VCaP (cell line): ENCODE results near the gene CCDC112.

Source experiments
- H3K27ac ChIP-seq: fragments of 450-650 bp; 2 replicates; pipeline ENCODE4 v1.5.1; 2017
- TF ChIP-seq, protein P1 (sequence below): fragments of 450-650 bp; conservative IDR thresholded peaks from 2 replicates; pipeline ENCODE4 v1.5.1; 2017; ENCODE audit warnings: mild to moderate bottlenecking, moderate library complexity

The CCDC112 gene

DNA sequence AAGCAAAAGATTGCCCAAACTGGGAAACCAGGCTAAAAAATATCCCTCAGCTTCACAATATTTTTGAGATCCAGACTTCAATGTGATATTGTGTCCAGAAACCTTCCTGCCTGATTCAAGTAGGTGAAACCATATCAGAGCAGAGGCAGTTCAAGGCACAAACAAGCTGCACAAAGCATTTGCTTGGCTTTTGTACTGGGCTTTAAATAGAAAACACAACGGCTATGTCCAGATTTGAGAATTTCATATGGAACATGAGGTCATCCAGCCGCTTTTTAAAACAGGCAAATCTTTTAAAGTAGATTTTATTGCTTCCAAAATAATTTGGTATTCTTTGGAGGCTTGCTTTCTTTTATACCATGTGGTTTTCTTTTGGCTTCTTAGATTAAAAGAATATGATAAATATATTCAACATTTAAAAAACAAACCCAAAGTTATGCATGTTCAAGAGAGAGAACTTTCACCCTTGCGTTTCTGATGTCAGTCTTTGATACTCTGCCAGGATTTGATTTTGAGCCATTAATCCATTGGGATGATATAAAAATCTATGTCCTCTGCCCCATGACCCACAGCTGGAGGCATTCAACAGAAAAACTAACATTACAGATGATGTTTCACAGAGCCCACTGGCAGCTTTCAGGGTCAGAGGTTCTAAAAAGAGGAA lies 29.0 kb upstream of the CCDC112 start:
- TF ChIP-seq, protein P1, sequence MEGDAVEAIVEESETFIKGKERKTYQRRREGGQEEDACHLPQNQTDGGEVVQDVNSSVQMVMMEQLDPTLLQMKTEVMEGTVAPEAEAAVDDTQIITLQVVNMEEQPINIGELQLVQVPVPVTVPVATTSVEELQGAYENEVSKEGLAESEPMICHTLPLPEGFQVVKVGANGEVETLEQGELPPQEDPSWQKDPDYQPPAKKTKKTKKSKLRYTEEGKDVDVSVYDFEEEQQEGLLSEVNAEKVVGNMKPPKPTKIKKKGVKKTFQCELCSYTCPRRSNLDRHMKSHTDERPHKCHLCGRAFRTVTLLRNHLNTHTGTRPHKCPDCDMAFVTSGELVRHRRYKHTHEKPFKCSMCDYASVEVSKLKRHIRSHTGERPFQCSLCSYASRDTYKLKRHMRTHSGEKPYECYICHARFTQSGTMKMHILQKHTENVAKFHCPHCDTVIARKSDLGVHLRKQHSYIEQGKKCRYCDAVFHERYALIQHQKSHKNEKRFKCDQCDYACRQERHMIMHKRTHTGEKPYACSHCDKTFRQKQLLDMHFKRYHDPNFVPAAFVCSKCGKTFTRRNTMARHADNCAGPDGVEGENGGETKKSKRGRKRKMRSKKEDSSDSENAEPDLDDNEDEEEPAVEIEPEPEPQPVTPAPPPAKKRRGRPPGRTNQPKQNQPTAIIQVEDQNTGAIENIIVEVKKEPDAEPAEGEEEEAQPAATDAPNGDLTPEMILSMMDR = no peak
- H3K27ac ChIP-seq = no peak overlapping the region

DNA sequence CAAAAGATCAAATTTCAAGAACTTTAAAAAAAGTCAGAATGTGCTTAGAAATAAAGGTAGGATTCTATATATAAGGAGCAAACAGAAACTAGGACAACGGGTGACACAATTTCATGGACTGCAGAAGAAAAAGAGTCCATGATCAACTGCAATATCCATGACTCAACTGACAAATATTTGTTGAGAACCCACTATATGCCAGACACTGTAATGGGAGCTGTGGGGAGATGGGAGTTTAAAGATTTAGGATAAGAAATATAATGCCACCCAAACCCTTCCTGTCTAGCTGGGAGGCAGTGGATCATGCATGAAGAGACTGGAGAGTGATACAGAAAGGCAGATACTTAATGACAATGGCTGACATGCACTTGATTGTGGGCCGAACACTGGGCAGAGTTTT lies 27.6 kb upstream of the CCDC112 start:
- TF ChIP-seq, protein P1 = no peak
- no peak overlapping the region for H3K27ac ChIP-seq

DNA sequence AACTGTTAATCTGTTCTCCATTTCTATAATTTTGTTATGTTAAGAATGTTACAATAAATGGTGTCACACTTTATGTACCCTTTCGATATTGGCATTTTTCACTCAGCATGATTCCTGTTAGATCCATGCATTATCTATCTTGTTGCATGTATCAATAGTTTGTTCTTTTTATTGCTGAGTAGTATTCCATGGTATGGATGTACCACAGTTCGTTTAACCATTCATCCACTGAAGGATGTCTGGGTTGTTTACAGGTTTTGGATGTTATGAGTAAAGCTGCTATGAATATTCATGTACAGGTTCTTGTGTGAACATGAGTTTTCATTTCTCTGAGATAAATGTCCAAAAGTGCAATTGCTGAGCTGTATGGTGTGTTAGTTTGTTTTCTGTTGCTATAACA lies 26.3 kb upstream of the CCDC112 start:
- H3K27ac ChIP-seq = no peak overlapping the region
- TF ChIP-seq, protein P1 = no peak

DNA sequence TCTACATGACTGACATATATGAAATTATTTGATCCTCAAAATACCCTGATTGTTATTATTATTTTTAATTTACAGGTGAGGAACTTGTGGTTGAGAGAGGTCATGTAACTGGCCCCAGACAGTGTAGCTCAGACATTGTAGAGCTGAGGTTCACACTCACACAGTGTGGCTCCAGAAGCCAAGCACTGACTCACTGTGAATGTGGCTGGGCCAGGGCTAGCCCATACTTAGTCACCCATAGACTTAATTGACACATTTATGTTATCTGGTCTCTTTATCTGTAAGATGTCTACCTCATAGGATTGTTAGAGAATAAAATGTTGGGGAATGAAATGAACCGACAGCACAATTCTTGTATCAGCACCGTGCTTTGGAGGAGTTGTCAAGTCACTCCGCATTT lies 24.9 kb upstream of the CCDC112 start:
- TF ChIP-seq, protein P1 = no peak
- no peak overlapping the region for H3K27ac ChIP-seq

DNA sequence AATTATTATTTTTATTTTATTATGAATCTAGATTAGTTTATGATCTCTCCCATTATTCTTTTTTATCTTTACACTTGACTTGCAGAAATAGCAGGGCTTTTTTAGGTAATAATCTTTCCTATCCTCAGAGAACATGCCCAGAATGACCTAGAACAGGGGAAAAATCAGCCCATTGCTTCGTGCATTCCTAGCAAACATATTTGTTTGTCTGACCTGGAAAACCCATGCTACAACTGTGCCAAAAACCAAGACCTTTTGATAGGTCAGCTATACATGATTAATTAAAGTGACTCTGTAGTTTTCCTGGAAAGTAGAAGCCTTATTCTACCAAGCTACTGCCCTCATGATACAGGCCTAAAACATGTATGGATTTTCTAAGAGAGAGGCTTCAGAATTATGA lies 24.1 kb upstream of the CCDC112 start:
- no peak overlapping the region for H3K27ac ChIP-seq
- TF ChIP-seq, protein P1 = no peak

DNA sequence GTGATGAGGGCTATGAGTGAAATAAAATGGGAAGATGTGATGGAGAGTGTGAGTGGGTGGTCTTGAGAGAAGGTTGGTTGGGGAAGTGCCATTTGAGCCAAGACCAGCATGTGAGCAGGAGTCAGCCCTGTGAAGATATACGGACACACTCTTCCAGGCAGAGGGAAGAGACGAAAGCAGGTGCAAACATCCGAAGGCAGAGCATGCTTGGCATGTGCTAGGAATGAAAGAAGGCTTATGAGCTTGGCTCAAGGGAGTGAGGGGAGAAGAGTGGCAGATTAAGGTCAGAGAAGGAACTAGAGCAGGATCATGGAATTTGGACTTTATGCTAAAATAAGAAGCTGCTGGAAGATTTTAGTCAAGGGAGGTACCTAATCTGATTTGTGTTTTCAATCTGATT lies 23.6 kb upstream of the CCDC112 start:
- TF ChIP-seq, protein P1 = no peak
- H3K27ac ChIP-seq = no peak overlapping the region

DNA sequence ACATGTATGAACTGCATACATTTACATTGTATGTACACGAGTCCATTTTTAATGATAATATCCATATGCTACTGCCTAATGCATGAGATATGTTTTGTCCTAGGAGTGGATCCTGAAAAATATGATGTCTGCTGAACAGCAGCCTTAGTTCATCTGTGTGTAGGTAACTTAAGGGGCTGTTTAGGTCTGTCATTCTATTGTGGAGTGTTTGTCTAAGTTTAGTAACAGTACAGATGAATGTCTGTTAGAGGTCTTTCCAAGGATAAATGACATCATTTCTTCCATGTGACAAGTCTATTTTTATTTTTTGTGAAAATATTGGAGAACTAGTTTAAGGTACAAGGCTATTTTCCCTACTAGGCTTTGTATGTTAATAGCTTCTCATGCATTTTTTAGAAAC lies 22.6 kb upstream of the CCDC112 start:
- no peak overlapping the region for H3K27ac ChIP-seq
- TF ChIP-seq, protein P1 = no peak
